Measurements from ENCODE around the gene CAMKV. TPM values are rescaled to one million over a fixed set of nuclear protein-coding genes. Genes with fewer than 3 reads are reported as not detected.

CAMKV gene, protein sequence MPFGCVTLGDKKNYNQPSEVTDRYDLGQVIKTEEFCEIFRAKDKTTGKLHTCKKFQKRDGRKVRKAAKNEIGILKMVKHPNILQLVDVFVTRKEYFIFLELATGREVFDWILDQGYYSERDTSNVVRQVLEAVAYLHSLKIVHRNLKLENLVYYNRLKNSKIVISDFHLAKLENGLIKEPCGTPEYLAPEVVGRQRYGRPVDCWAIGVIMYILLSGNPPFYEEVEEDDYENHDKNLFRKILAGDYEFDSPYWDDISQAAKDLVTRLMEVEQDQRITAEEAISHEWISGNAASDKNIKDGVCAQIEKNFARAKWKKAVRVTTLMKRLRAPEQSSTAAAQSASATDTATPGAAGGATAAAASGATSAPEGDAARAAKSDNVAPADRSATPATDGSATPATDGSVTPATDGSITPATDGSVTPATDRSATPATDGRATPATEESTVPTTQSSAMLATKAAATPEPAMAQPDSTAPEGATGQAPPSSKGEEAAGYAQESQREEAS
- 0.17 to 0.40 TPM (median 0.37 TPM) in 5 replicates for total RNA-seq (2022; extraction: Qiagen RNA extraction)

DNA sequence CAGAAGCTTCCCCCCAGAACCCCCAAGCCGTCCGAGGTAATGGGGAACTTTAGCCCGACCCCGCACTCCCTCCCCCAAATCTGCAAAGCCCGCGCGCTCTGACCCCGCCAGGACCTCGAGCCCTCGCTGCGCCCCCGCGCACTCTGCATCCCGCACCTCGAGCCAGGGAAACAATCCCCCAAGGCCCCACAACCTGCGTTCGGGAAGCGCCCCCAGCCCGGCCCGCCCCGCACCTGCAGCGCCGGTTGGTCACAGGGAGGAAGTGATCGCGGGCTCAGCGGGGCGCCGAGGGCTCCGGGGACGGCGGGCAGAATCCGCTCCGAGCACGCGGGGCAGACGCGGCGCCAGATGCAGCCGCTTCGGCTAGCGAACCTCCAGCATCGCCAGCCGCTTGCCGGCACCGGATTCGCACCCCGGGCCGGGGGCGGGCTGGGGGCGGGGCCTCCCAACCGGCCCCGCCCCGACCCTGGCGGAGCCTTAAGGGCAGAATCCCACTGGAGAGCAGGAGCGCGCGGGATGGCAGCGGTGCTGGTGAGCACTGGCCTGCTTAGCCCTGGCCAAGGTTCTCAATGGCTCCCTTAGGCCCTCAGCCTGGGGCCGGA lies at the start of gene CAMKV:
CAMKV (minus strand) TSS at position 382 of the 602 bp plus-strand sequence. CDS start 7,518 bp downstream, outside the sequence.

DNA sequence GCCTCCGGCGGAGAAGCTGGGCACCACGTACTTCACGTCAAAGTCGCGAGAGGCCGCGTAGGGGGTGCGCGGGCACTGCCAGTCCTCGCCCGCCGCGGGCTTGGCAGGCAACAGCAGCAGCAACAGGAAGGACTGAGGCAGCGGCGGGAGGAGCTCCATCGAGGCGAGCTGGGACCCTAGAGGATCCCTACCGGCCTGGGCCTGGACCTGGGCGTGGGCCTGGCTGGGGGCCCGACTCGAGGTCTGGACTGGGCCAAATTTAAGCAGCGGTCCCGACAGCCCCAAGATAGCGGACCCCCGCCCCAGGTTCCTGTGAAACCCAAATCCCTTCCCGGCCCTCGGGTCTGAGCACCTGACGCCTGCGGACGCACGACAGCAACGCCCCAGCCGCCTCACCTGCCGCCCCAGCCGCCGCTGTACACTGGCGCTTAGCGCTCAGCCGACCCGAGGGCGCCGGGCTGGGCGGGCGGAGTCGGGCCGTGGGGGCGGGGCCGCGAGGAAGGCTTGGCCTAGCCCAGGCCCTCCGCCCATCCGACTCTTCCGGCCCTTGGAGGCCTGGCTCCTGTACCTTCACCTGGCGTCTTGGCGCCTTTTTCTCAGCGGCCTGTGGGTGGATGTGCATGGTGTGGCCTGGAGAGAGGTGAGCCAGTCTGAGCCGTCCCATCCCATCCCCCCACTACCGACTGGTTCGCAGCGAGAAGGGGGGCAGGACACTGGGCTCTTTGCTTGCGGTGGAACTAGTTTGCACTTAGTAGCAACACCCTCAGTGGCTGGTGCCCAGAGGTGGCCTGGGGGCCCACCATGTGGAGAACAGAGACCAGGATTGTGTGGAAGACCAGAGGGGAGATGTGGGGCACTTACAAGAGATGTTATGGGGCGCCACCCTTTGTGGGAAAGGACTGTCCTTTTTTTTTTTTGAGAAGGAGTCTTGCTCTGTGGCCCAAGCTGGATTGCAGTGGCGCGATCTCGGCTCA lies 34.0 kb upstream of the CAMKV start, which contains the start of gene MST1R:
MST1R (minus strand) TSS at position 423 of the 974 bp plus-strand sequence; CDS start at position 159, 264 bp downstream.

DNA sequence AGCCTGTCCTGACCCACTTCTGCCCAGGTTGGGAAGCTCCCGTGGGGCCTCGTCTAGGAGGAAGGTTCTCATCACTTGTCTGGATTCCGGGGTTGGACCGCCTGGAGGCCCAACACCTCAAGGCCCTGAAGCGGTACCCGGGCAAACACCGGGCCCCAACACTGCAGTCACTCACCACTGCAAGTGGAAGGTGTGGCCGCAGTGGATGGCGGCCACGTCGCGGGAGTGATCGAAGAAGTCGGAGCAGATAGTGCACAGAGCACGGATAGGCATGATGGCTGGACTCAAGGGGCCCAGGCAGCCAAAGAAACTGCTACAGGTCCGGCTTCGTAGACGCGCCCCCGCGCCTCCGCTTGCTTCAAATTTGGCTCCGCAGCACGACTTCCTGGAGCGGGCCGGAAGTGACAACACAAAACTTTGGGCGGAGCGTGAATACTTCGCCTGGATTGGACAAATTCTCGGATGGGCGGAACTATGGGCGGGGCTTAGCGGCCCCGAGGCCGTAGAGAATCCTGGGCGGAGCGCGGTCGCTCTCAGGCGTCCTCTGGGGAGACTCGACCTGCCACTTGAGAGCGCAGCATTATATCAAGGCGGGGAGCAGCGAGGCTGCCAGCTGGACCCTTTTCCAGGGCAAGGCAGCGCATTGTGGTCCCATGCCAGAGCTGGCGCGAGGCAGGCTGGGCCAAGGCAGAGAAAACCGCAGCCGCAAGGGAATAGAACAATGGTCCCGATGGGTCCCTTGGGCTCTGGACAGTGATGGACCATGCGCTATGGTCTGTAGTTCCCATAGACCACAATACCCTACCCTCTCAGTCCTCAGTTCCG lies 13.3 kb downstream of the CAMKV start, which contains the start of gene TRAIP:
TRAIP (minus strand) TSS at position 384 of the 825 bp plus-strand sequence; CDS start at position 273, 111 bp downstream.

DNA sequence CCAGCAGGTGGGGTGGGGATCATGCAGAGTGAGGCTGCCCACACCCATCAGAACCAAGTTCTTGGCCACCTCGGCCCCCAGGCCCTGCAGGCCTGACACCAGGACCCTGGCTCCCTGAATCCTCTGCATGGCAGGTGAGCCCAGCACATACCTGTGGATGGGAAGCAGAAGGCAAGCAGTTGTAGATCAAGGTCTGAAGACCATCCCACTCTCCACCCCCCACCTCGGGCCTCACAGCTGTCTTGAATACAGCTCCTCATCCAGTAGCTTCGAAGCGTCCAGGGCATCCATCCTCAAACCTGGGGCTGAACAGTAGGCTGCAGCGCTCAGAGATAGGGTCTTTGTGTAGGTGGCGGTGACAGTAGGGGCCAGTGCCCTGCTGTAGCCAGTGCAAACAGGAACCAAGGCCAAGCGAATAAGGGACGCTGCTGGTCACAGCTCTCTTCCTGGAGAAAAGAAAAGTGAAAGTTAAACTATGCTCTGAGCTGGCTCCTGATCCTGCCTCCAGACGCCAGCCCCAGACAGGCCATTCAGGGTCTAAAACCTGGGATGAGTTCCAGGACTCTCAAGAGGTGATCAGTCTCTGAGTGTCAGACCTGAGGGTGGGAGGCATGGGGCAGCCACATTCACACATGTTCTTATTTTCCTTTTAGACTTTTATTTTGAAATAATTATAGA lies 56.1 kb downstream of the CAMKV start, which contains the start of gene UBA7:
UBA7 (minus strand) TSS at position 457 of the 678 bp plus-strand sequence; CDS start at position 291, 166 bp downstream.

Other genes starting within 250 kb of the CAMKV start
- gene APEH, start 195.6 kb downstream of the CAMKV start, total RNA-seq (2022; extraction: Qiagen RNA extraction): 57.8 to 70.4 TPM (median 66.0 TPM) in 5 replicates
- 1.4 to 2.9 TPM (median 1.8 TPM) in 5 replicates for gene MST1, start 180.4 kb downstream of the CAMKV start, total RNA-seq (2022; extraction: Qiagen RNA extraction)
- gene RNF123, start 180.3 kb downstream of the CAMKV start, total RNA-seq (2022; extraction: Qiagen RNA extraction): 10.2 to 17.6 TPM (median 17.0 TPM) in 5 replicates
- gene AMIGO3, start 150.2 kb downstream of the CAMKV start, total RNA-seq (2022; extraction: Qiagen RNA extraction): 0.23 to 1.3 TPM (median 0.41 TPM) in 5 replicates
- 14.9 to 22.0 TPM (median 20.4 TPM) in 5 replicates for gene GMPPB, start 146.0 kb downstream of the CAMKV start, total RNA-seq (2022; extraction: Qiagen RNA extraction)
- 20.9 to 22.7 TPM (median 21.0 TPM) in 5 replicates for gene IP6K1, start 83.4 kb downstream of the CAMKV start, total RNA-seq (2022; extraction: Qiagen RNA extraction)
- gene CDHR4, start 70.0 kb downstream of the CAMKV start, total RNA-seq (2022; extraction: Qiagen RNA extraction): 0.12 to 0.65 TPM (median 0.43 TPM) in 5 replicates
- 1.6 to 2.3 TPM (median 2.1 TPM) in 5 replicates for gene INKA1, start 66.6 kb downstream of the CAMKV start, total RNA-seq (2022; extraction: Qiagen RNA extraction)
- 0.38 to 0.74 TPM (median 0.64 TPM) in 5 replicates for gene UBA7, start 56.0 kb downstream of the CAMKV start, total RNA-seq (2022; extraction: Qiagen RNA extraction)
- 11.9 to 16.2 TPM (median 15.3 TPM) in 5 replicates for gene TRAIP, start 13.3 kb downstream of the CAMKV start, total RNA-seq (2022; extraction: Qiagen RNA extraction)
- gene MST1R, start 34.0 kb upstream of the CAMKV start, total RNA-seq (2022; extraction: Qiagen RNA extraction): 6.9 to 9.5 TPM (median 8.7 TPM) in 5 replicates
- gene MON1A, start 59.9 kb upstream of the CAMKV start, total RNA-seq (2022; extraction: Qiagen RNA extraction): 5.8 to 9.4 TPM (median 8.4 TPM) in 5 replicates
- gene RBM6, start 70.2 kb upstream of the CAMKV start, total RNA-seq (2022; extraction: Qiagen RNA extraction): 23.6 to 32.9 TPM (median 26.4 TPM) in 5 replicates
- 30.1 to 36.0 TPM (median 33.7 TPM) in 5 replicates for gene RBM5, start 219.0 kb upstream of the CAMKV start, total RNA-seq (2022; extraction: Qiagen RNA extraction)

All from A549 treated with CORT108297 at 1 μM for 4 hours (cell line).